Stimulated activated CD4-positive, alpha-beta T cell treated with anti-CD3 and anti-CD28 coated beads, Interleukin-12 subunit alpha, Interleukin-12 subunit beta, amount 100 ng/mL, for 24 hours (primary cell): ENCODE data around the gene TCF12.

ENCODE experiments used
- DNase-seq, 2 experiments: peaks; one replicate each; pipeline ENCODE4 v3.0.0-alpha.2; 2020; ENCODE audit warnings: low read depth in 2 of 2

Gene TCF12

GRCh38 chr15:57251941-57252340 is 333.5 kb downstream of the TCF12 start:
- no peak for DNase-seq

GRCh38 chr15:57253082-57253481 is 334.6 kb downstream of the TCF12 start:
- no peak for DNase-seq

DNA sequence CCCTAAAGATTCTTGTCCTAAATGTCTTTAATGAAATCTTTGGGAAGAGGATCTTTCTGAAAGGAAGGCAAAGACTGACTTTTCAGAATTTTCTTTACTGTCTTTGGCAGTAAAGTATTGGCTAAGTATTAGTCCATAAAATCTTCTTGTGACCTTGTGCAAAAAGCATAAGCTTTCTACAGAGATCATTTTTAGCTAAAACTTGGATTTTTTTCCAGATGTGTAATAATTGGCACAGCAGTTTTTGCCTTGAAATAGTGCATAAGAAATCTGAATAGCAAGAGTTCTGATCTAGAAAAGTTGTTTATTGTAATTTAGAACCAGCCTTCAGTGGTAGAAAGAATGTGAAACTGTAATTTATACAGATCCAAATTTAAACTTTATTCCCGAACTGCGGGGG is 335.1 kb downstream of the TCF12 start:
- no peak for DNase-seq

DNA sequence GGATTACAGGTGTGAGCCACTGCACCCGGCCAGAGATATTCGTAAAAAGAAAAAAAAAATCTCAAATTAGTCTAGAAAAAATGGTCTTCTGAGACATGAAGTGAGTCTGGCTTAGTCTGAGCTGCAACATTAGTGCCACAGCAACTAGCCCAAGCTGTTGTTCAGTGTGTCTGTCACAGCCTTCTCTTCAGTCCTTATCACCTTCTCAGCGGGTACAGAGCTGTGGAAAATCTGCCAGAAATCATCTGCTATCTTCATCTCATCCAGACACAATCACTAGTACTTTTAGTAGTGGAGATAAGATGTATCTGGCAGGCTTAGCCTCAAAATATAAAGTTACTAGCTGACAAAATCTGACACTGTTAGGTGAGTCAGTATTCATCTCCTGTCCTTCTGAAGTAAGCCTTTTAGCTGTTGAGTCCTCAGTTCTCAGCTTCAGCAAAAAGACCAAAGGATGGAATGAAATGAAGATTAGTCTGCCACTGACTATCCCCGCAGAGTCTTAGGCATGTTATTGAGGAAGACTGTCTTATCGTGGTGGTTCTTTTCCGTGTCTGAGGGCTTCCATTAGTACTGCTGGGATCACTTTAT is 337.4 kb downstream of the TCF12 start:
- no peak for DNase-seq

DNA sequence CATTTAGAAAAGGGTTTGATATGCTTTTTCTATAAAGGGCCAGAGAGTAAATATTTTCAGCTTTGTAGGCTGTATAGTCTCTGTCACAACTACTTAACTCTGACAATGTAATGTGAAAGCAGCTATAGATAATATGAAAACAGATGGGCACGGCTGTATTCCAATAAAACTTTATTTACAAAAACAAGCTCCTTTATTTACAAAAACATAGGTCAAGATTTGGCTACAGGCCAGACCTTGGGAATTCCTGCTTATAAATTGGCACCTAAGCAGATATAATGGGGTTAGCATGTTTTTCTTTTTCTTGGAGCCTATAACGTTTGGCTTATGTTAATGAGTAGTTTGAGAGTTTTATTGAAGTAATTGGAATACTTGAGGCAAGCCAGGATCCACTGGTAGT is 338.5 kb downstream of the TCF12 start:
- DNase-seq, result no peak

DNA sequence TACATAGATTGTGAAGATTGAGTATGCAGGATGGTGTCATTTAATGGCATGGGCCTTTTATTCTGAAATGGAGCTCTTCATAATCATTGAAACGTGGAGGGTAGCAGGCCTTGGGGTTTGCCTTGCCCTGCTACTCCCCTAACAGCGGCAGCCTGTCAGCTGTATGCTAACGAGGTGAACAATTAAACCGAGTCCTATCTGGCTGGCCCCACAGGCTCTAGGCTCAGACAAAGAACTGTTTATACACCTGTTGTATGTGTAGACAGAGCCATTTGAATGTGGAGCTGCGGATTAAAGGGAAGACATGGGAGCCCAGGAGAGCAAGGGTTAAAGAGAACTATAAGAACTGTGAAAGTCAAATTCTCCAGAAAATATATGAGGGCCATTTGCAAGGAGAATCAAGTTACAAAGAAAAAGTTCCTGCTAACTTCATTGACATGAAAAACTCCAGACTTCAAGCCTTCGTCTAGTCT is 341.2 kb downstream of the TCF12 start:
- DNase-seq, result no peak

DNA sequence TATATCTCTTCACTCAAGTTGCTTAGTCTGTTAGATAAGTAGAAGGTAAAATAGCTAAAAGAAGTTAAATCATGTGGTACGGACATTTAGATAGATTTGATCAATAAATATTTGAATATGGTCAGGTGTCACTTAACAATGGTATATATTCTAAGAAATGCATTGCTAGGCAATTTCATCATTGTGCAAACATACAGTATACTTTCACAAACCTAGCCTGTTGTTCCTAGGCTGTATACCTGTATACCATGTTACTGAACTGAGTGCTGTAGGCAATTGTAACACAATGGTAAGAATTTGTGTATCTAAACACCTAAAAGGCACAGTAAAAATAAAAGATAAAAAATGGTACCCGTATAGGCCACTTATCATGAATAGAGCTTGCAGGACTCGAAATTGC is 345.1 kb downstream of the TCF12 start:
- DNase-seq, result no peak

GRCh38 chr15:57272771-57273357 is 354.4 kb downstream of the TCF12 start:
- DNase-seq, result no peak

GRCh38 chr15:57273402-57273801 is 355.0 kb downstream of the TCF12 start:
- DNase-seq, result no peak

DNA sequence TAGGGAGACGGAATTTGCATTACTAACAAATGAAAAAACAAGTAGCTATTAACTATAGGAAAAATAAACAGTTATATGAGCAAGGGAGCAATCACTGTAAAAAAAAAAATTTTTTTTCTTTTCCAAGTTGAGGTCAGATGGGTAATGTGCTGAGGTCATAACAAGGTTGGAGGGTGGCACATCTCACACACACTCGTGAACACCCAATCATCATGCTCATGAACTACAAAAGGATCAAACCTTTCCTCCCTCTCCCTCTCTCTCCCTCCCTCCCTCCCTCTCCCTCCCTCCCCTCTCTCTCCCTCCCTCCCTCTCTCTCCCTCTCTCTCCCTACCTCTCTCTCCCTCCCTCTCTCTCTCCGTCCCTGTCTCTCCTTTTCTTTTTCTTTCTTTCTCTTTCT is 360.0 kb downstream of the TCF12 start:
- no peak for DNase-seq

DNA sequence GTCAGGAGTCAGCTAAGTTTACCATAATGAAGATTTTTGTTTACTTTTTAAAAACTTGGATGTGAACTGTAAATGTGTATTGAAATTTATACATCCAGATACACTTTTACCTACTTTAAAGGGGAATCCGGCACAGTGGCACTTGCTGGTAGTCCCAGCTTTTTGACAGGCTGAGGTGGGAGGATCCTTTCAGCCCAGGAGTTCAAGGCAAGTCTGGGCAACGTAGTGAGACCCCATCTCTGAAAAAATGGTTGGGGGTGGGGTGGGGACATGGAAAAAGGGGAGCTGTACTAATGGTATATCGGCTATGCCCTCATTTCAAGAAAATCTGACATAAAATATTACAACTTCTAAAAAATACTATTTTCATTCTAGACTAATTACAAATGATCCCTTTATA is 362.0 kb downstream of the TCF12 start:
- no peak for DNase-seq

GRCh38 chr15:57281321-57281720 is 362.9 kb downstream of the TCF12 start:
- no peak for DNase-seq

GRCh38 chr15:57282686-57283085 is 364.2 kb downstream of the TCF12 start:
- DNase-seq, result no peak

- no peak for DNase-seq
Measured at GRCh38 chr15:57283774-57284503, 365.5 kb downstream of the TCF12 start.

- DNase-seq, result no peak
Measured at GRCh38 chr15:57284535-57284934, 366.1 kb downstream of the TCF12 start.

GRCh38 chr15:57285386-57285785 is 366.9 kb downstream of the TCF12 start:
- DNase-seq, result no peak

- no peak for DNase-seq
Measured at GRCh38 chr15:57286446-57287122, 368.1 kb downstream of the TCF12 start.

- DNase-seq, result no peak
Measured at GRCh38 chr15:57287123-57287521, 368.7 kb downstream of the TCF12 start.

DNA sequence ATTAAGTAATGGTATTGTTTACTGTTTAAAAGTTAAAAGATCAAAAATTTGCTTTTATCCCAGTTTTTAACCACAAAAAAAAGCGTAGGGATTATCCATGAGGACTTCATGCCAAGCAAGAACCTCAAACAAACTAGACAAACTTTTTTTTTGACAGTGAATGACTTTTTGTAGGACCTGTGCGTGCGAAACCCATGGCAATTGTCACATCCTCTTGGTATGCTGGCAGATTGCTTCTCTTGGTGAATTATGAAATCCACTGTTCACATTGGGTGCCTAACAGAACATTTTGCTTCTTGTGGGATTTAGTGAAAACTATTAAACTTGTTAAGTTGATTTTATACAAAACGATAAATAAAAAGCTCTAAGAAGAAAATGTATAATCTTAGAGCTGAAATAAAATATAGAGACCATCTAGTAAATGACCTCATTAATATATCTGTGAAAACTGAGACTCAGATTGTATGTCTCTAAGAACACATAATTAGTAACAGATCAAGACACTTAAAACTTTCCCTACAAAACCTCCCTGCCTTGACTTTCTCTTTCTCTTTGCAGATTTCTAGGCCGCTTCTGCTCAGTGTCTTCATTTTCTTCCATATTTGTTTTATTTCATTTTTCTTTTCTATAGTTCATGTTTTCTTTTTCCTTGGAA is 370.6 kb downstream of the TCF12 start:
- DNase-seq, result no peak

- no peak for DNase-seq
Measured at GRCh38 chr15:57290187-57290586, 371.7 kb downstream of the TCF12 start.

- no peak for DNase-seq
Measured at GRCh38 chr15:57290826-57291225, 372.4 kb downstream of the TCF12 start.

DNA sequence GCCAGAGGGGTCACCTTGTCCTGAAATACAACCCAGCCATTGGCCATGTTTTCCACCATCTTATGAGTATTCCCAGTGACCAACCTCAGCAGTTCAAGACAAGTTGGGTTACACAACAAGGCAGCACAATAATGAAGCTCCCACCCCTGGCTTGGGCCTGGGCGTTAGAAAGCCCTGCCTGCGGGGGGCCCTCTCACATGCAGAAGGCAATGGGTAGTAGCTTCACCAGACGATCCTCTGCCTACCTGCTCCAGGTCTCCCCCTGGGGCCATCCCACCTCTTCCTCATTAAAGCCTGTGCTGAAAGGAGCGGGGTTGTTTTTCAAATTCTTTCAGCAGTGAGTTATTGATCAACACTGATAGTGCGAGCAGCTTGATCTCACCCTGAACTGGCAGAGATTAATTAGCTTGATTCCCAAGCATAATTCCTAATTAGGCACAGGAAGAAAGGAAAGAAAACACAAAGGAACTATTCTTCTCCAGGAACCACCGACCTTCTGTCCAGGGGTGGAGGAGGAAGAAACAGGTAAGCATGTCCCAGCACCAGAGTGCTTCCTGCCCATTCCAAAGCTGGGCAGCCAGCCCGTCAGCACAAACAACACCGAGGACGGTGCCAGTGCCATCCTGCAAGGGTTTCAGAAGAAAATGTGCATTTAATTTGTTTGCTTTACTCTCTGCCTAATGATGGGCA is 378.2 kb downstream of the TCF12 start:
- no peak for DNase-seq
